ENCODE results near the gene MRGPRD. TPM values are rescaled to one million over a fixed set of nuclear protein-coding genes. Genes with fewer than 3 reads are reported as not detected.
A peak's percentile ranks its signal among the peaks of the same experiment; 100 is the strongest.
"Not testable (repeated sequence)": the region's sequence is repeated elsewhere in the genome, so short reads cannot be mapped to it uniquely, and the experiment has no call there.

MRGPRD gene
- total and polyA plus RNA-seq, 2 experiments from 2014 or later, result not detected

DNA sequence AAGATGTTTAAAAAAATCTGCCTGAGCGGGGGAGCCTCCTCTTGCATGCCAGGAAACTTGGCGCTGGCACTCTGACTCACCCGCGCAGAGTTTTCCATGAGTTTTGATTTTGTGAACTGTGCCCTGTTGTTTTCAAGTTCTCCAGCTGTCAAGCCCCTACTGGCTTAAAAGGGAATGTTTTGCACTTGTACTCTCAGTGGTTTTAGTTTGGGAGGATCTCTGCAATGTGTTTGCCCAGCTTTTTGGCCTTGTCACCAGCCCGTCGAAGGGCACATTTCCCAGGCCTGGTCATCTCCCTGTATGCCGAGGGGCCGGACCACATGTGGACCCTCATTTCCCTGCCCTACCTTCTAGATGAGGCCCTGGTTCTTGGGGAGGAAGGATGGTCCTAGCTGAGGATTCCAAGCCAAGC lies 20.1 kb upstream of the MRGPRD start:
- H3K4me1 ChIP-seq (ENCODE audit: insufficient read depth), result no peaks in the 10 kb centered on the region
- no peaks in the 10 kb centered on the region for H3K36me3 ChIP-seq (ENCODE audit: insufficient read depth)
- no peaks in the 10 kb centered on the region for H4K20me1 ChIP-seq (replicated peaks; ENCODE audit: insufficient read depth)
- Mint-ChIP-seq H3K36me3 (ENCODE audit: low read depth) (peaks cover 3% of the 10 kb centered on the region; the same call in 1 of the 3 replicates), H3K4me1 (peaks cover 5% of the 10 kb centered on the region; the same call in 2 of the 3 replicates), H3K27ac (no peak overlapping the region), H3K4me3 (no peak overlapping the region), H3K9me3 (no peaks in the 10 kb centered on the region), H3K27me3 (ENCODE audit: insufficient read depth, low read depth, poor library complexity) (peaks cover 4% of the 10 kb centered on the region)
- no peaks in the 10 kb centered on the region for H3K9me2 ChIP-seq (ENCODE audit: insufficient read depth)
- no peak for TF ChIP-seq POLR2AphosphoS5 (IDR thresholded peaks at IDR 0.05; ENCODE audit: low read depth)
- TF ChIP-seq, protein P1, sequence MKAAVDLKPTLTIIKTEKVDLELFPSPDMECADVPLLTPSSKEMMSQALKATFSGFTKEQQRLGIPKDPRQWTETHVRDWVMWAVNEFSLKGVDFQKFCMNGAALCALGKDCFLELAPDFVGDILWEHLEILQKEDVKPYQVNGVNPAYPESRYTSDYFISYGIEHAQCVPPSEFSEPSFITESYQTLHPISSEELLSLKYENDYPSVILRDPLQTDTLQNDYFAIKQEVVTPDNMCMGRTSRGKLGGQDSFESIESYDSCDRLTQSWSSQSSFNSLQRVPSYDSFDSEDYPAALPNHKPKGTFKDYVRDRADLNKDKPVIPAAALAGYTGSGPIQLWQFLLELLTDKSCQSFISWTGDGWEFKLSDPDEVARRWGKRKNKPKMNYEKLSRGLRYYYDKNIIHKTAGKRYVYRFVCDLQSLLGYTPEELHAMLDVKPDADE (IDR thresholded peaks at IDR 0.05), result no peak
- TF ChIP-seq JUNB (IDR thresholded peaks at IDR 0.05; ENCODE audit: unreplicated experiment), result no peak
- TF ChIP-seq, protein P2, sequence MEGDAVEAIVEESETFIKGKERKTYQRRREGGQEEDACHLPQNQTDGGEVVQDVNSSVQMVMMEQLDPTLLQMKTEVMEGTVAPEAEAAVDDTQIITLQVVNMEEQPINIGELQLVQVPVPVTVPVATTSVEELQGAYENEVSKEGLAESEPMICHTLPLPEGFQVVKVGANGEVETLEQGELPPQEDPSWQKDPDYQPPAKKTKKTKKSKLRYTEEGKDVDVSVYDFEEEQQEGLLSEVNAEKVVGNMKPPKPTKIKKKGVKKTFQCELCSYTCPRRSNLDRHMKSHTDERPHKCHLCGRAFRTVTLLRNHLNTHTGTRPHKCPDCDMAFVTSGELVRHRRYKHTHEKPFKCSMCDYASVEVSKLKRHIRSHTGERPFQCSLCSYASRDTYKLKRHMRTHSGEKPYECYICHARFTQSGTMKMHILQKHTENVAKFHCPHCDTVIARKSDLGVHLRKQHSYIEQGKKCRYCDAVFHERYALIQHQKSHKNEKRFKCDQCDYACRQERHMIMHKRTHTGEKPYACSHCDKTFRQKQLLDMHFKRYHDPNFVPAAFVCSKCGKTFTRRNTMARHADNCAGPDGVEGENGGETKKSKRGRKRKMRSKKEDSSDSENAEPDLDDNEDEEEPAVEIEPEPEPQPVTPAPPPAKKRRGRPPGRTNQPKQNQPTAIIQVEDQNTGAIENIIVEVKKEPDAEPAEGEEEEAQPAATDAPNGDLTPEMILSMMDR (conservative IDR thresholded peaks at IDR 0.05; ENCODE audit: low read depth in 2 of 2), result peak; percentile 7 to 35; a peak in 2 of 4 replicates
- no peak for TF ChIP-seq CREB1 (CRISPR knock-in tag; IDR thresholded peaks at IDR 0.05; ENCODE audit: low read depth)
- no peak for TF ChIP-seq EZH2 (IDR thresholded peaks at IDR 0.05; ENCODE audit: low read depth, unreplicated experiment)
- no peak for TF ChIP-seq EZH2phosphoT487 (IDR thresholded peaks at IDR 0.05; ENCODE audit: unreplicated experiment)
- no peak for TF ChIP-seq ZNF114 (CRISPR knock-in tag; IDR thresholded peaks at IDR 0.05)
- no peak overlapping the region for H3K4me3 ChIP-seq
- H3K79me2 ChIP-seq (replicated peaks; ENCODE audit: insufficient read depth), result no peaks in the 10 kb centered on the region
- no peak overlapping the region for H3K4me2 ChIP-seq
- no peaks in the 10 kb centered on the region for H3K27me3 ChIP-seq (ENCODE audit: insufficient read depth)
- ATAC-seq (peak; percentile 17; the same call in 2 of the 3 replicates), DNase-seq (ENCODE audit: low spot score) (peak; percentile 37)
- no peak overlapping the region for H3K27ac ChIP-seq (ENCODE audit: low read depth)
- H2AFZ ChIP-seq, result no peak overlapping the region
- H3F3A ChIP-seq (replicated peaks; ENCODE audit: low read depth), result no peaks in the 10 kb centered on the region

DNA sequence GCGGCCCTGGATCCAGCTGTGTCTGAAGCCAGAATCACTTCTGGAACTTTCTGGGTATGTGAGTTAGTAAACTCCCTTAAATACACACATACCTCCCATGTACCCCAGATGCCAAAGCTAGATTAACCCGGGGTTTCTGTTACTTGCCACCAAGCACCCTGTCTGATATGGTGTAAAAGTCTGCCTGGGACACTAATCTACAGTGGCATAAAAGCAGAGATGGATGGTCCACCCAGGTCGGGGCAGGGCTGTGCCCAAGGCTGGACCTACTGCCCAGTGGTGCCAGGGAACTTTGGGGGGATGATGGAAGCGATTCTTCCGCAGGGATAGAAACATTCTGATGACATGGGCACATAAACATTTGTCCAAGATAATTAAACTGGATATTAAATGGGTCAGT lies 19.6 kb upstream of the MRGPRD start:
- H3K4me3 ChIP-seq, result no peak overlapping the region
- H3K36me3 ChIP-seq (ENCODE audit: insufficient read depth), result no peaks in the 10 kb centered on the region
- Mint-ChIP-seq H3K4me3 (no peak overlapping the region), H3K36me3 (ENCODE audit: low read depth) (peaks cover 2% of the 10 kb centered on the region; the same call in 1 of the 3 replicates), H3K27ac (no peak overlapping the region; the same call in 1 of the 2 replicates), H3K9me3 (no peaks in the 10 kb centered on the region), H3K4me1 (peaks cover 5% of the 10 kb centered on the region; the same call in 2 of the 3 replicates), H3K27me3 (ENCODE audit: insufficient read depth, low read depth, poor library complexity) (peaks cover 4% of the 10 kb centered on the region)
- H3K4me1 ChIP-seq (ENCODE audit: insufficient read depth), result no peaks in the 10 kb centered on the region
- DNase-seq (ENCODE audit: low spot score) (no peak), ATAC-seq (no peak)
- H4K20me1 ChIP-seq (replicated peaks; ENCODE audit: insufficient read depth), result no peaks in the 10 kb centered on the region
- no peak overlapping the region for H2AFZ ChIP-seq
- H3F3A ChIP-seq (replicated peaks; ENCODE audit: low read depth), result no peaks in the 10 kb centered on the region
- no peaks in the 10 kb centered on the region for H3K79me2 ChIP-seq (replicated peaks; ENCODE audit: insufficient read depth)
- no peaks in the 10 kb centered on the region for H3K27me3 ChIP-seq (ENCODE audit: insufficient read depth)
- H3K4me2 ChIP-seq, result no peak overlapping the region
- TF ChIP-seq JUNB (IDR thresholded peaks at IDR 0.05; ENCODE audit: unreplicated experiment) (no peak), ZNF331 (CRISPR knock-in tag; IDR thresholded peaks at IDR 0.05; ENCODE audit: low read depth) (no peak), EZH2 (IDR thresholded peaks at IDR 0.05; ENCODE audit: low read depth, unreplicated experiment) (no peak)
- TF ChIP-seq, protein P2 (conservative IDR thresholded peaks at IDR 0.05; ENCODE audit: low read depth in 2 of 2), result no peak
- H3K27ac ChIP-seq (ENCODE audit: low read depth), result no peak overlapping the region
- no peaks in the 10 kb centered on the region for H3K9me2 ChIP-seq (ENCODE audit: insufficient read depth)

DNA sequence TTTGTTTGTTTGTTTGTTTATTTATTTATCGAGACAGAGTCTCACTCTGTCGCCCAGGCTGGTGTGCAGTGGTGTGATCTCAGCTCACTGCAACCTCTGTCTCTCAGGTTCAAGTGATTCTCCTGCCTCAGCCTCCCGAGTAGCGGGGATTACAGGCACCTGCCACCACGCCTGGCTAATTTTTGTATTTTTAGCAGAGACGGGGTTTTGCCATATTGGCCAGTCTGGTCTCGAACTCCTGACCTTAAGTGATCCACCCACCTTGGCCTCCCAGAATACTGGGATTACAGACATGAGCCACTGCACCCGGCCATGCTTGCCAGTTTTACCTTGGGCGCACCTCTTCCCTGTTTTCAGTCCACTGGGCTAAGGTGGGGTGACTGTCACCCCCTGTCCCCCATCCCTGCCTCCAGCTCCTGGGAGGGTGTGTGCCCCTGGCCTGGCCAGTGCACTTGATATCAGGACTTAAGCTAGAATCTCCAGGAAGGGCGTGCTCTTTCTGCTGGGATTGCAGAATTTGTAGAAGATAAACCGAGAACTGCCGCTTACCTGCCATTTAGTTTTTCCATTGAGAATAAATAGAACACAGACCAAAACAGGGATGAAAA lies 19.1 kb upstream of the MRGPRD start:
- H3K9me2 ChIP-seq (ENCODE audit: insufficient read depth); ATAC-seq; H3K36me3 ChIP-seq (ENCODE audit: insufficient read depth); H3K36me3 Mint-ChIP-seq (ENCODE audit: low read depth); DNase-seq (ENCODE audit: low spot score); H3K4me3 Mint-ChIP-seq; H3K9me3 Mint-ChIP-seq; H3K4me3 ChIP-seq; H3K4me2 ChIP-seq; H2AFZ ChIP-seq; H3K4me1 Mint-ChIP-seq; H3K27me3 Mint-ChIP-seq (ENCODE audit: insufficient read depth, low read depth, poor library complexity); H3K27ac Mint-ChIP-seq; H3K79me2 ChIP-seq (replicated peaks; ENCODE audit: insufficient read depth); H3K27me3 ChIP-seq (ENCODE audit: insufficient read depth); H3F3A ChIP-seq (replicated peaks; ENCODE audit: low read depth); H3K27ac ChIP-seq (ENCODE audit: low read depth); H3K4me1 ChIP-seq (ENCODE audit: insufficient read depth); H4K20me1 ChIP-seq (replicated peaks; ENCODE audit: insufficient read depth): not testable (repeated sequence)

Data from GM23338 (cell line).